ENCODE results near the gene KATNIP. TPM values are rescaled to one million over a fixed set of nuclear protein-coding genes. Genes with fewer than 3 reads are reported as not detected.

KATNIP gene
- total and polyA plus RNA-seq, 11 donors: 5.8 to 26.3 (median 17.5) TPM

- intact Hi-C loops (cut with DNase I): no loop called here
- TF ChIP-seq CTCF (IDR thresholded peaks at IDR 0.05) (no peak), POLR2A (IDR thresholded peaks at IDR 0.05) (no peak)
- ATAC-seq (no peak), DNase-seq (no peak)
- H3K9me3 ChIP-seq: peaks cover 0 to 11% (median 3%) of the 10 kb centered on the region in 12 donors
- peaks cover 0 to 6% (median 0%) of the 10 kb centered on the region in 12 donors for H3K4me1 ChIP-seq
- WGBS, 4 donors: 96 to 97% (median 97%) methylated on average over 3 of the region's 3 CpGs
- no peaks in the 10 kb centered on the region for H3K27me3 ChIP-seq
- H3K4me3 ChIP-seq: no peak overlapping the region
- no peak overlapping the region for H3K27ac ChIP-seq
- peaks cover 0 to 7% (median 0%) of the 10 kb centered on the region in 9 donors for H3K36me3 ChIP-seq
These were observed 38.1 kb downstream of the KATNIP start for GRCh38 chr16:27588057-27588456.

GRCh38 chr16:27591837-27592236 lies 41.9 kb downstream of the KATNIP start:
- DNase-seq (no peak), ATAC-seq (no peak)
- Histone ChIP-seq H3K4me1 (peaks cover 0 to 6% (median 0%) of the 10 kb centered on the region in 12 donors), H3K9me3 (peaks cover 0 to 11% (median 3%) of the 10 kb centered on the region in 12 donors), H3K36me3 (peaks cover 0 to 3% (median 0%) of the 10 kb centered on the region in 9 donors), H3K27ac (no peak overlapping the region), H3K4me3 (no peak overlapping the region), H3K27me3 (no peaks in the 10 kb centered on the region)
- TF ChIP-seq CTCF (IDR thresholded peaks at IDR 0.05): no peak
- TF ChIP-seq POLR2A (IDR thresholded peaks at IDR 0.05): no peak
- WGBS, 4 donors: 96 to 99% (median 99%) methylated on average over 4 of the region's 4 CpGs
- intact Hi-C loops (cut with DNase I): no loop called here

GRCh38 chr16:27595475-27595874 lies 45.5 kb downstream of the KATNIP start:
- H3K9me3 ChIP-seq: no peaks in the 10 kb centered on the region
- TF ChIP-seq POLR2A (IDR thresholded peaks at IDR 0.05) (no peak), CTCF (IDR thresholded peaks at IDR 0.05) (no peak)
- DNase-seq: no peak
- no peak overlapping the region for H3K4me3 ChIP-seq
- 53 to 59% (median 54%) methylated on average over 4 of the region's 4 CpGs for WGBS, 4 donors
- no peaks in the 10 kb centered on the region for H3K27me3 ChIP-seq
- H3K27ac ChIP-seq: no peak overlapping the region
- peaks cover 0 to 3% (median 0%) of the 10 kb centered on the region in 9 donors for H3K36me3 ChIP-seq
- peaks cover 0 to 5% (median 0%) of the 10 kb centered on the region in 12 donors for H3K4me1 ChIP-seq
- intact Hi-C loops (cut with DNase I): no loop called here
- ATAC-seq: no peak

- Histone ChIP-seq H3K4me1 (peaks cover 0 to 5% (median 0%) of the 10 kb centered on the region in 12 donors), H3K36me3 (peaks cover 0 to 3% (median 0%) of the 10 kb centered on the region in 9 donors), H3K9me3 (no peaks in the 10 kb centered on the region), H3K27me3 (no peaks in the 10 kb centered on the region), H3K27ac (no peak overlapping the region), H3K4me3 (no peak overlapping the region)
- intact Hi-C loops (cut with DNase I): no loop called here
- ATAC-seq: no peak
- no peak for DNase-seq
- TF ChIP-seq POLR2A (IDR thresholded peaks at IDR 0.05) (no peak), CTCF (IDR thresholded peaks at IDR 0.05) (no peak)
- 73 to 79% (median 77%) methylated on average over 6 of the region's 6 CpGs for WGBS, 4 donors
These were observed 46.0 kb downstream of the KATNIP start for GRCh38 chr16:27595993-27596392.

Measured in heart left ventricle (tissue), 16 donors.